Uterus (tissue), 4 donors: Measurements from ENCODE around the gene CD2BP2. TPM values are rescaled to one million over a fixed set of nuclear protein-coding genes. Genes with fewer than 3 reads are reported as not detected.
A peak's percentile ranks its signal among the peaks of the same experiment; 100 is the strongest.
"Not testable (repeated sequence)": the region's sequence is repeated elsewhere in the genome, so short reads cannot be mapped to it uniquely, and the experiment has no call there.

Source experiments
- DNase-seq, 2 donors: peaks; one replicate each; pipeline ENCODE4 v3.0.0-alpha.2; 2019 to 2020
- H3K27ac ChIP-seq, 2 donors: fragments of 200-600 bp; sonication (generic); 1 replicate in 1 of 2; 2 replicates in 1 of 2; pipeline ENCODE4 v1.5.1; 2016 to 2018
- H3K27me3 ChIP-seq, 2 donors: fragments of 200-600 bp; sonication (generic); one replicate each; pipeline ENCODE4 v1.5.1; 2018 to 2019; ENCODE audit warnings: control low read depth in 1 of 2
- H3K36me3 ChIP-seq, 2 donors: fragments of 200-600 bp; sonication (generic); one replicate each; pipeline ENCODE4 v1.5.1; 2019; ENCODE audit warnings: control low read depth in 1 of 2
- H3K4me1 ChIP-seq, 2 donors: fragments of 200-600 bp; sonication (generic); one replicate each; pipeline ENCODE4 v1.5.1; 2018 to 2019; ENCODE audit warnings: control low read depth in 1 of 2
- H3K4me3 ChIP-seq, 2 donors: fragments of 200-600 bp; sonication (generic); 1 replicate in 1 of 2; 2 replicates in 1 of 2; pipeline ENCODE4 v1.5.1; 2018 to 2019; ENCODE audit warnings: mild to moderate bottlenecking in 1 of 2
- H3K9me3 ChIP-seq, 2 donors: fragments of 200-600 bp; sonication (generic); one replicate each; pipeline ENCODE4 v1.5.1; 2019; ENCODE audit warnings: control low read depth in 1 of 2
- POLR2A ChIP-seq, 2 donors: fragments of 450-650 bp; IDR thresholded peaks; one replicate each; pipeline ENCODE4 v1.6.1; 2016; ENCODE audit warnings: antibody characterized with exemption in 2 of 2, mild to moderate bottlenecking in 1 of 2, moderate library complexity in 1 of 2
- intact Hi-C: fragments of 100-400 bp; cut with DNase I; formaldehyde crosslinking; loops from one replicate; pipeline ENCODE4 v1.15.1; 2023; ENCODE audit warnings: low total_unique reads
- total RNA-seq, 4 donors: library from RNA; depleted of rRNA in 3 of 4; stranded (reverse); fragments of >200 nt in 3 of 4; gene quantifications; one replicate each; pipeline versions ENCODE4 v1.1.0 to v1.2.4, GENCODE V29; 2014 to 2023
- TF ChIP-seq, protein P1 (sequence below), 4 experiments: fragments of 200-600 bp in 2 of 4; fragments of 450-650 bp in 2 of 4; sonication (generic) in 2 of 4; IDR thresholded peaks; one replicate each; pipeline ENCODE4 v1.5.1; 2016 to 2019; ENCODE audit warnings: antibody characterized with exemption in 4 of 4, mild to moderate bottlenecking in 2 of 4, moderate library complexity in 1 of 4
- donor health status: DM: yes; HTN: yes; CAD: no.

Gene CD2BP2
- total RNA-seq, 4 donors from 2014 or later: 27.9 to 74.7 (median 32.8) TPM

DNA sequence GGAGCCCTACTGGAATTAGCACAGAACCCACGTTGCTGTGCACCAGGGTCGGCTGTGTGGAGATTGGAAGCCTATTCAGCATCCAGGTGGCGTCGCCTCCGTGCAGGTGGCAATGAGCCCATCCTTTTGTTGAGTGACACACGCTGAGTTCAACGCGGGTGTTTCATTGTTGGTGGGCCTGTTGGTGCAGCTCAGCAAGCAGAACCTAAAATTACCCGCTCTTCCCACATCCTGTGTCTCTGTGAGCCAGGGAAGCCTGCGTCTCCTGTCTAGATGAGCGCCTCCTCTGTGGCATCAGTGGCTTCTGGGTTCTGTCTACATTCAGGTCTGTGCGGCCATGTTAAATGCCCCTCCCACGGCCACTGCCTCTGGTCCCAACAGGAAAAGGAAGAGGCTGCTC, 14.5 kb downstream of the CD2BP2 start:
- Histone ChIP-seq H3K36me3 (no peaks in the 10 kb centered on the region), H3K4me1 (no peaks in the 10 kb centered on the region), H3K4me3 (no peak overlapping the region), H3K27me3 (no peaks in the 10 kb centered on the region), H3K9me3 (no peaks in the 10 kb centered on the region), H3K27ac (no peak overlapping the region)
- TF ChIP-seq, protein P1, sequence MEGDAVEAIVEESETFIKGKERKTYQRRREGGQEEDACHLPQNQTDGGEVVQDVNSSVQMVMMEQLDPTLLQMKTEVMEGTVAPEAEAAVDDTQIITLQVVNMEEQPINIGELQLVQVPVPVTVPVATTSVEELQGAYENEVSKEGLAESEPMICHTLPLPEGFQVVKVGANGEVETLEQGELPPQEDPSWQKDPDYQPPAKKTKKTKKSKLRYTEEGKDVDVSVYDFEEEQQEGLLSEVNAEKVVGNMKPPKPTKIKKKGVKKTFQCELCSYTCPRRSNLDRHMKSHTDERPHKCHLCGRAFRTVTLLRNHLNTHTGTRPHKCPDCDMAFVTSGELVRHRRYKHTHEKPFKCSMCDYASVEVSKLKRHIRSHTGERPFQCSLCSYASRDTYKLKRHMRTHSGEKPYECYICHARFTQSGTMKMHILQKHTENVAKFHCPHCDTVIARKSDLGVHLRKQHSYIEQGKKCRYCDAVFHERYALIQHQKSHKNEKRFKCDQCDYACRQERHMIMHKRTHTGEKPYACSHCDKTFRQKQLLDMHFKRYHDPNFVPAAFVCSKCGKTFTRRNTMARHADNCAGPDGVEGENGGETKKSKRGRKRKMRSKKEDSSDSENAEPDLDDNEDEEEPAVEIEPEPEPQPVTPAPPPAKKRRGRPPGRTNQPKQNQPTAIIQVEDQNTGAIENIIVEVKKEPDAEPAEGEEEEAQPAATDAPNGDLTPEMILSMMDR (IDR thresholded peaks at IDR 0.05): no peak
- no peak for TF ChIP-seq POLR2A (IDR thresholded peaks at IDR 0.05)
- intact Hi-C loops: no loop called here
- DNase-seq: no peak

DNA sequence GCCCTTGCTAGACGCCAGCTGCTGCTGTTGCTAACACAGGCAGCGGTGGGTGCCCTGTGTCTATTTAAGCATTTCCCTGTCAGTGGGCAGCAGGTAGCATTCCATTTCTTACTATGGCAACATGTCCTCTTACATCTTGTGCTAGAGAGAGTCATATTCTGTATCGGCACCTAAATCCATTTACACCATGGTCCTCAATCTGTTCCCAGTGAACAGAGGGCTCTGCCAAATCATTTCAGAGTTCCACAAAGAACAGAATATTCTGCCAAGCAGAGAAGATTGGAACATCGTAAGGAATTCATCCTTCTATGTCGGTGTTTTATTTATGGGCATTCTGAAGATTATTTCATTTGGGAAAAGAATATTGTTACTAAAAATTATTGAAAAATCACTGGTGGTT, 16.4 kb downstream of the CD2BP2 start:
- H3K27ac ChIP-seq, H3K9me3 ChIP-seq, DNase-seq, H3K36me3 ChIP-seq, H3K4me1 ChIP-seq, H3K27me3 ChIP-seq, intact Hi-C loops, H3K4me3 ChIP-seq: not testable (repeated sequence)

DNA sequence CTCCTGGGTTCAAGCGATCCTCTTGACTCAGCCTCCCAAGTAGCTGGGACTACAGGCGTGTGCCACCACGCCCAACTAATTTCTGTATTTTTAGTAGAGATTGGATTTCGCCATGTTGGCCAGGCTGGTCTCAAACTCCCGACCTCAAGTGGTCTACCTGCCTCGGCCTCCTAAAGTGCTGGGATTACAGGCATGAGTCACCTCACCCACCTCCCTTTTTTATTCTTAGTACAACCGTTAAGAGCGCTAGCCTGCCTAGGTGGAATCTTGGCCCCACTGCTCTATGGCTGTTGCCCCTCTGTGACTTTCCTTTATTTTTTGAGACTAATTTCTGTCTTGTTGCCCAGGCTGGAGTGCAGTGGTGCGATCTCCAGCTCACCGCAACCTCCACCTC, 17.1 kb downstream of the CD2BP2 start:
- DNase-seq, intact Hi-C loops, H3K4me3 ChIP-seq, H3K9me3 ChIP-seq, H3K27ac ChIP-seq, H3K36me3 ChIP-seq, H3K27me3 ChIP-seq, H3K4me1 ChIP-seq: not testable (repeated sequence)

DNA sequence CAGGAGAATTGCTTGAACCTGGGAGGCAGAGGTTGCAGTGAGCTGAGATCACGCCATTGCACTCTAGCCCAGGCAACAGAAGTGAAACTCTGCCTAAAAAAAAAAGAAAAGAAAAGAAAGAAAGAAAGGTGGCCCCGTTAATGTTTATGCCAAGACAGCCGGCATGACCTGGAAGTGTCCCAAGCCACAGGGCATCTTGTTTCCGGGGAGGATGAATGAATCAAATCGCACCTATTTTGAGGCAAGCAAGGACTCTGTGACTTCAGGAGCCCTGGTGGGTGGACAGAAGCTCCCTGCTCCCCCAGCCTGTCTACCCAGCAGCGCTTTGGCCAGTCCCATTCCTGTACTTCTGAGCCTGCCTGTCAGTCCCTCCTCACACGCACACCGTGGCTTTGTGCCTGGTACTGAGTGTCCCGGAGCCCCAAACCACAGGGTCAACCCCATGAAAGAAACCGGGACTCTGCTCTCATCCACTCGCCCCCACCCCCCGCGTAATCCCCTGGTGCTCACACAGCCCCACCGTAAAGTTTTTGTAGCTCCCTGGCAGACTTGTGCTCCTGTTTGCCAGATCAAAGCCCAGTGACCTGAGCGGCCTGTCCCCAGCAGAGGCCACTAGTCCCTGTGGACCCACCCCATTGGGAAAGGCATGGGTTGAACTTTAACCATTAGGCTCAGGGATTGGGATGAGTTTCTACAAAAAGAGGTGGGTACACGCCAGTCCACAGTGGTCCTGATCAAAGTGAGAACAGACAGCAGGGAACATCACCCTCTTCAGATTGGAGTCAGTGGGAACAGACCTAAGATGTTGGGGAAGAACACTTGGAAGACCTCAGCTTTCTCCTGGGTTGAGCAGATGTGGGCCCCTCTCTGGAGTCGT, 19.3 kb downstream of the CD2BP2 start:
- Histone ChIP-seq H3K9me3 (no peaks in the 10 kb centered on the region), H3K27me3 (no peaks in the 10 kb centered on the region), H3K27ac (peak overlapping the region; percentile 92 to 100), H3K4me3 (peak overlapping the region; percentile 32 to 89), H3K4me1 (no peaks in the 10 kb centered on the region), H3K36me3 (no peaks in the 10 kb centered on the region)
- DNase-seq: no peak
- intact Hi-C loops: no loop called here
- no peak for TF ChIP-seq POLR2A (IDR thresholded peaks at IDR 0.05)

DNA sequence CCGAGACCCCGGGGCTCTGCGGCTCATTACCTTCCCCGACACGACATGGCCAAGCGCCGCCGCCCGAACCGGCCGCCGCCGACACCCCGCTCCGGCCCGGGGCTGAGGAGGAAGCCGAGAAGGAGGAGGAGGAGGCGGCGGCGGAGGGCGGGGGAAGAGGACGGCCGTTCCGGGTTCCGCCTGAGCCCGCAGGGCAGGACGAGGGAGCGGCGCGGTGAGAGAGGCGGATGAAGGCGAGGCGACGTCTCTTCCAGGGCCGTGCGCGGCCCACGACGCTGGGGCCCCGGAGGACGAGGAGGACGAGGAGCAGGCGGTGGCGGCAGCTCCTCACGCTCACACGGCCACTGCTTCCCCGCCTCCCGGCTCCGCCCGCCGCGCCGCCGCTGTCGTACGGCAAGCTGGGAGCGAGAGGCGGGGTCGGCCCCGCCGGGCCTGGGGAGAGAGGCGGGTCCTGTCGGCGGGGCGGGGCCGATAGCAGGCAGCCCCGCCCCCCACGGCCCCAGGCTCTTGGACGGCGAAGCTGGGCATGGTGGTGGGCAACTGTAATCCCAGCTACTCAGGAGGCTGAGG, 20.0 kb downstream of the CD2BP2 start:
- intact Hi-C loops, H3K4me1 ChIP-seq, H3K27me3 ChIP-seq, H3K36me3 ChIP-seq, H3K9me3 ChIP-seq: not testable (repeated sequence)
- Histone ChIP-seq H3K4me3 (peak overlapping the region; percentile 80 to 89), H3K27ac (peak overlapping the region; percentile 92 to 100)
- DNase-seq: peak; percentile 81 to 85
- TF ChIP-seq, protein P1 (IDR thresholded peaks at IDR 0.05): peak in 1 of 4 experiments; percentile 3
- TF ChIP-seq POLR2A (IDR thresholded peaks at IDR 0.05): peak; percentile 82 to 86

DNA sequence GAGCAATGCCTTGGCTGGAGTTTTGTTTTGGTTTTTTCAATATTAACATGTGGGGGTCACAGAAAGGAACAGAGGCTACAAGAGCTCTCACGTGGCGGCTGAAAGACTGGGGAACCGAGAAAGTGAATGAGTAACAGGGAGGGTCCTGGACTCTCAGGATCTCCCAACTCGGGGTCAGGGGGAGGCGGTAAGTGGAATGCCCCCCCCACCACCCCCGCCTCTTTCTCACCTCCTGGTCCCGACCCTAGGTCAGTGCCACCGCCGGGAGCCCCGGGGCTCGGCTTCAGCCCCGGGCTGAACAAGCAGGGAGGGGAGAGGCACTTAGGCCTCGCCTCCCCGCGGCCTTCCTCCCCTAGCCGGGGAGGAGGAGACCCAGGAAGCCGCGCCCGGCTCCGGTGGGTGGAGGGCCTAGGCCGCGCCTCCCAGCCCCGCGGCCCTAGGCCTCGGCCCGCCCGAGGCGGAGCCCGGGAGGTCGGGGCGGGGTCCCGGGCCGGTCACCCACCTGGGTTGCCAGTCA, 20.6 kb downstream of the CD2BP2 start:
- H3K36me3 ChIP-seq, intact Hi-C loops, H3K4me1 ChIP-seq, H3K27me3 ChIP-seq, H3K9me3 ChIP-seq: not testable (repeated sequence)
- Histone ChIP-seq H3K4me3 (peak overlapping the region; percentile 80 to 89), H3K27ac (peak overlapping the region; percentile 92 to 100)
- peak; percentile 69 to 80 for DNase-seq

DNA sequence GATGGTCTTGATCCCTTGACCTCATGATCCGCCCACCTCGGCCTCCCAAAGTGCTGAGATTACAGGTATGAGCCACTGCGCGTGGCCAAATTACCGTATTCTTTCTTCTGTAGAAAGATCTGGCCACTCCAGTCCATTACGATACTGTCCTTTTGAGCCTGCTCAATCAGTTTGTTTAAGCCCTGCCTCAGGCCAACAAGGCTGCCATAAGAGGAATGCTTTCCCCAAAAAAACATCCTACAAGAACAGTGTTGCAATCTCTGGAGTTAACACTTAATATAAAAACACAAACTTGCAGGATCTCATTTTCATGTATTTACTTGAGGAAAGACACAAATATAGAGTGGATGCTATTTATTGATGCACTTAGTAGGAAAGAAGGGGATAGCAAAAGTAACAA, 30.9 kb downstream of the CD2BP2 start:
- H3K9me3 ChIP-seq, H3K4me3 ChIP-seq, DNase-seq, H3K36me3 ChIP-seq, H3K27ac ChIP-seq, intact Hi-C loops, H3K4me1 ChIP-seq, H3K27me3 ChIP-seq: not testable (repeated sequence)

DNA sequence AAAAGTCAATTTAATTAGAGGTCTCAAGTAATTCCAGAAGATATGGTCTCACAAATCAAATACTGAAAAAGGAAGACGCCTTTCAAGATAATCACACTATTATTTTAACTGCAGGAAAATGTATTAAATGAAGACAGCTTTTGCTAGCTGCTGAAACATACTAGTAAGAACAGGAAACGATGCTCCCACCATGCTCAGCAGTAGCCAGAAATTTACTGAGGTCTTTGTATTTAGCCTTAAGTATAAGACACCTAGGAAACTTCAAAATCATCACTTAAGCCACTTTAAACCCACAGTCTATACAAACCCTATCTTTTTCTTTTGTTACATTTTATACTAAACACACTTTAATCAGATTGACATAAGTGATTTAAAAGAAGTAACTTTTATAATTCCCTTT, 36.5 kb downstream of the CD2BP2 start:
- H3K36me3 ChIP-seq, intact Hi-C loops, H3K4me1 ChIP-seq, H3K27ac ChIP-seq, H3K9me3 ChIP-seq, H3K27me3 ChIP-seq, DNase-seq, H3K4me3 ChIP-seq: not testable (repeated sequence)

DNA sequence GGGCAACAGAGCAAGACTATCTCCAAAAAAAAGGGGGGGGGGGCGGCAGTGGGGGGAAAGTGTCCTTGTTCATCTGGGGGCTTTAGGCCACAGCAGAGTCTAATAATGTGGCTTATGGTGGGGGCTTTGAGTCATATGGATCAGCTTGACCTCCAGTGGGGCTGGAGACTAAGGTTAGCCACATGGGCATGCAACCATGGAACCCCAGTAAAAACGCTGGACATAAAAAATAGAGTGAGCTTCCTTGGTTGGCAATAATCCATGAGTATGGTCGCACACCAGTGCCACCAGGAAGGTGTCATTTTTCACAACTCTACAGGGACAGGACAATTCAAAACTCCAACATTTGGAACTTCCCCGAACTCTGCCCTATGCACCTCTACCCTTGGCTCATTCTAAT, 44.2 kb downstream of the CD2BP2 start:
- intact Hi-C loops, H3K27ac ChIP-seq, H3K4me1 ChIP-seq, H3K27me3 ChIP-seq, DNase-seq, H3K36me3 ChIP-seq, H3K4me3 ChIP-seq, H3K9me3 ChIP-seq: not testable (repeated sequence)

DNA sequence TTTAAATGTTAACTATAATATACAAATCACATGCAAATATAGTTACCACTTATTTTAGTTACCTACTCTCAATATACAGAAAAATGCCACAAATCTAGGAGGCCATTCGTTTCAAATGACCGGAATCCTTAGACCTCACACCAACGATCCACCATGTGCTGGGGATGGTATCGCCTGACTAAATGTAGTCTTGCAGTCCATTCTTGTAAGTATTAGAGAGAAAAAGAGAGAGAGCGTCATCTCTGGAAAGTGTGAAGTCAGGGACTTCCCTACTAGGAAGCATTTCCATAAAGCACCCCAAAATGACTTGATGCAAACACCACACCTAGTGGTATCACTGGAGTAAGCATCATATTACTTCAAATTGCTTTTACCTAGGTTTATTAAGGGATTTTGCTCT, 45.9 kb downstream of the CD2BP2 start:
- H3K27me3 ChIP-seq, DNase-seq, H3K36me3 ChIP-seq, H3K4me3 ChIP-seq, H3K9me3 ChIP-seq, H3K4me1 ChIP-seq, H3K27ac ChIP-seq, intact Hi-C loops: not testable (repeated sequence)
